SK-N-SH treated with all-trans-retinoic acid at 6 μM for 48 hours (cell line): ENCODE data around the gene PYCR2.

Source experiments
- ATAC-seq: fragments of 200-7000 bp; cut with Tn5 transposase; 3 replicates; pipeline ENCODE4 v1.9.1; 2020; ENCODE audit warnings: mild to moderate bottlenecking, moderate library complexity
- ARNTL ChIP-seq: fragments of 450-650 bp; formaldehyde crosslinking; IDR thresholded peaks from 2 replicates; pipeline ENCODE4 v1.5.0; 2020; ENCODE audit warnings: low read depth, mild to moderate bottlenecking, moderate library complexity, borderline replicate concordance
- BACH2 ChIP-seq: fragments of 250-450 bp; sonication (Bioruptor Pico); IDR thresholded peaks from 2 replicates; pipeline ENCODE4 v1.9.0; 2021; ENCODE audit warnings: mild to moderate bottlenecking, borderline replicate concordance
- CSDC2 ChIP-seq: fragments of 250-450 bp; sonication (Bioruptor Pico); IDR thresholded peaks from 2 replicates; pipeline ENCODE4 v1.5.0; 2020; ENCODE audit warnings: mild to moderate bottlenecking, moderate library complexity
- ESRRG ChIP-seq: fragments of 250-450 bp; sonication (Bioruptor Pico); IDR thresholded peaks from 2 replicates; pipeline ENCODE4 v1.6.1; 2021; ENCODE audit warnings: mild to moderate bottlenecking
- GLIS3 ChIP-seq: fragments of 250-450 bp; sonication (Bioruptor Pico); IDR thresholded peaks from 2 replicates; pipeline ENCODE4 v1.5.0; 2020; ENCODE audit warnings: mild to moderate bottlenecking, moderate library complexity
- ISL1 ChIP-seq: fragments of 250-450 bp; sonication (Bioruptor Pico); IDR thresholded peaks from 2 replicates; pipeline ENCODE4 v2.1.2; 2022; ENCODE audit warnings: mild to moderate bottlenecking, moderate library complexity
- OSR1 ChIP-seq: fragments of 250-450 bp; sonication (Bioruptor Pico); IDR thresholded peaks from 2 replicates; pipeline ENCODE4 v1.8.0; 2022; ENCODE audit warnings: moderate library complexity, mild to moderate bottlenecking, inconsistent platforms
- PPARA ChIP-seq: fragments of 250-450 bp; sonication (Bioruptor Pico); IDR thresholded peaks from 2 replicates; pipeline ENCODE4 v1.5.0; 2020; ENCODE audit warnings: mild to moderate bottlenecking, borderline replicate concordance
- RARB ChIP-seq: fragments of 250-450 bp; sonication (Bioruptor Pico); IDR thresholded peaks from 2 replicates; pipeline ENCODE4 v1.8.0; 2021; ENCODE audit warnings: mild to moderate bottlenecking, moderate library complexity
- SNAI2 ChIP-seq: fragments of 250-450 bp; sonication (Bioruptor Pico); IDR thresholded peaks from 2 replicates; pipeline ENCODE4 v1.5.0; 2020; ENCODE audit warnings: mild to moderate bottlenecking, moderate library complexity
- TCF4 ChIP-seq: fragments of 250-450 bp; sonication (Bioruptor Pico); IDR thresholded peaks from 2 replicates; pipeline ENCODE4 v1.8.0; 2021; ENCODE audit warnings: mild to moderate bottlenecking, moderate library complexity, borderline replicate concordance
- TOX ChIP-seq: fragments of 250-450 bp; sonication (Bioruptor Pico); IDR thresholded peaks from 2 replicates; pipeline ENCODE4 v1.8.0; 2021; ENCODE audit warnings: mild to moderate bottlenecking, moderate library complexity, borderline replicate concordance
- ZC3H10 ChIP-seq: fragments of 250-450 bp; sonication (Bioruptor Pico); IDR thresholded peaks from 2 replicates; pipeline ENCODE4 v1.5.1; 2021; ENCODE audit warnings: mild to moderate bottlenecking, moderate library complexity
- ZFP30 ChIP-seq: fragments of 450-650 bp; formaldehyde crosslinking; IDR thresholded peaks from 2 replicates; pipeline ENCODE4 v1.5.0; 2022; ENCODE audit warnings: mild to moderate bottlenecking, moderate library complexity
- ZNF565 ChIP-seq: fragments of 450-650 bp; formaldehyde crosslinking; conservative IDR thresholded peaks from 2 replicates; pipeline ENCODE4 v1.5.0; 2020; ENCODE audit warnings: low read depth, mild to moderate bottlenecking, moderate library complexity
- ZNF70 ChIP-seq: fragments of 450-650 bp; formaldehyde crosslinking; IDR thresholded peaks from 2 replicates; pipeline ENCODE4 v1.5.0; 2020; ENCODE audit warnings: mild to moderate bottlenecking, moderate library complexity
- ZNF8 ChIP-seq: fragments of 450-650 bp; formaldehyde crosslinking; IDR thresholded peaks from 2 replicates; pipeline ENCODE4 v1.5.0; 2020; ENCODE audit warnings: mild to moderate bottlenecking, moderate library complexity
- TF ChIP-seq, protein P1 (sequence below): fragments of 250-450 bp; sonication (Bioruptor Pico); IDR thresholded peaks from 2 replicates; pipeline ENCODE4 v1.8.0; 2020; ENCODE audit warnings: mild to moderate bottlenecking, moderate library complexity, borderline replicate concordance
- TF ChIP-seq, protein P2 (sequence below): fragments of 250-450 bp; sonication (Bioruptor Pico); IDR thresholded peaks from 2 replicates; pipeline ENCODE4 v1.5.0; 2020; ENCODE audit warnings: mild to moderate bottlenecking, moderate library complexity
- TF ChIP-seq, protein P3 (sequence below): fragments of 250-450 bp; sonication (Bioruptor Pico); IDR thresholded peaks from 2 replicates; pipeline ENCODE4 v1.5.1; 2021; ENCODE audit warnings: mild to moderate bottlenecking, moderate library complexity
- TF ChIP-seq, protein P4 (sequence below): fragments of 250-450 bp; sonication (Bioruptor Pico); IDR thresholded peaks from 2 replicates; pipeline ENCODE4 v1.8.0; 2021; ENCODE audit warnings: low read depth, mild to moderate bottlenecking, moderate library complexity, borderline replicate concordance
- TF ChIP-seq, protein P5 (sequence below): fragments of 250-450 bp; sonication (Bioruptor Pico); IDR thresholded peaks from 2 replicates; pipeline ENCODE4 v1.5.1; 2020; ENCODE audit warnings: low read depth, mild to moderate bottlenecking, moderate library complexity

The PYCR2 gene

DNA sequence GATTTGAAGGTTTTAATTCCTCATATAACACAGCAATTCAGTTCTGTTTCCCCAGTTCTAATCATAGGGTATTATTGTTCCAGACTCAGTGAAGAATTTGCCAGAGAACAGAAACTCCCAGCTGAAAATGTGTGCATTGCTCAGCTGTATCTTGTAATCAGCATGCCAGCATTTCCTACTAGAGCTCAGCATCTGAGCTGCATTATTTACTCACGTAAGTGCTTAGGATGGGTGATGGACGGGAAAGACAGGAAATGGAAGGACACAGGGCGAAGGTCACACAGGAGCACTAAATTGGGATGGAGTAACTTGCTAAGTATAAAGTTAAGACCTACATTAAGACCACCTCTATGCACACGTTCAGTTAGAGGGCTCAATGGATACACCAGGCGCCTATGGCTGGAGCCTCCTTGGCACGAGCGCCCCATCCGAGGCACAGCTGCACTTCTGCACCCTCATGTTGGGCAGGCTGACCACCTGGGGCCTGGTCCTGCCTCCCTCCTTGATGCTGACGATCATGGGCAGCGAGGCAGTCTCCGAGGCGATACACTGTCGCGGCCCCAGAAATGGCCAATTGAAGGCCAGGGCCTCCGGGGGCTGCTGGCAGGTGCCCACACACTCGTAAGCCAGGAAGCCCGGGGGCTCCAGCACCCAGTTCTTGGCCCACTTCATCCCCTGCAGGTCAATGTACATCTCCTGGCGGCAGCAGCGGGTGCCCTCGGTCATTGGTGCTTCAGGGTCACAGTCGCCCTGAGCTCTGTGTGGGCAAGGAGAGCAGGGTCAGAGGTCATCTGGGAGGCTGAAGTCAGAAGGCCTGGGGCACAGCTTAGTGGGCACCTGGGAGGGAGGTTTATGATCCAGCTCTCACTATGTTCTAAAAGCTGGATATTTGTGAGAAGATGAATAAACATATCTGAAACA is 13.3 kb upstream of the PYCR2 start:
- no peak for ATAC-seq
- TF ChIP-seq, protein P1, sequence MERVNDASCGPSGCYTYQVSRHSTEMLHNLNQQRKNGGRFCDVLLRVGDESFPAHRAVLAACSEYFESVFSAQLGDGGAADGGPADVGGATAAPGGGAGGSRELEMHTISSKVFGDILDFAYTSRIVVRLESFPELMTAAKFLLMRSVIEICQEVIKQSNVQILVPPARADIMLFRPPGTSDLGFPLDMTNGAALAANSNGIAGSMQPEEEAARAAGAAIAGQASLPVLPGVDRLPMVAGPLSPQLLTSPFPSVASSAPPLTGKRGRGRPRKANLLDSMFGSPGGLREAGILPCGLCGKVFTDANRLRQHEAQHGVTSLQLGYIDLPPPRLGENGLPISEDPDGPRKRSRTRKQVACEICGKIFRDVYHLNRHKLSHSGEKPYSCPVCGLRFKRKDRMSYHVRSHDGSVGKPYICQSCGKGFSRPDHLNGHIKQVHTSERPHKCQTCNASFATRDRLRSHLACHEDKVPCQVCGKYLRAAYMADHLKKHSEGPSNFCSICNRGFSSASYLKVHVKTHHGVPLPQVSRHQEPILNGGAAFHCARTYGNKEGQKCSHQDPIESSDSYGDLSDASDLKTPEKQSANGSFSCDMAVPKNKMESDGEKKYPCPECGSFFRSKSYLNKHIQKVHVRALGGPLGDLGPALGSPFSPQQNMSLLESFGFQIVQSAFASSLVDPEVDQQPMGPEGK (CRISPR knock-in tag) = no peak
- TF ChIP-seq OSR1 (CRISPR knock-in tag) (no peak), TCF4 (CRISPR knock-in tag) (no peak), ZNF8 (CRISPR knock-in tag) (no peak), ZFP30 (CRISPR knock-in tag) (no peak), ESRRG (CRISPR knock-in tag) (no peak), ZNF565 (CRISPR knock-in tag) (no peak), RARB (CRISPR knock-in tag) (no peak), CSDC2 (no peak), ISL1 (CRISPR knock-in tag) (no peak), PPARA (CRISPR knock-in tag) (no peak), ARNTL (CRISPR knock-in tag) (no peak), GLIS3 (CRISPR knock-in tag) (no peak), ZC3H10 (CRISPR knock-in tag) (no peak), ZNF70 (CRISPR knock-in tag) (no peak), BACH2 (CRISPR knock-in tag) (no peak)
- TF ChIP-seq, protein P2, sequence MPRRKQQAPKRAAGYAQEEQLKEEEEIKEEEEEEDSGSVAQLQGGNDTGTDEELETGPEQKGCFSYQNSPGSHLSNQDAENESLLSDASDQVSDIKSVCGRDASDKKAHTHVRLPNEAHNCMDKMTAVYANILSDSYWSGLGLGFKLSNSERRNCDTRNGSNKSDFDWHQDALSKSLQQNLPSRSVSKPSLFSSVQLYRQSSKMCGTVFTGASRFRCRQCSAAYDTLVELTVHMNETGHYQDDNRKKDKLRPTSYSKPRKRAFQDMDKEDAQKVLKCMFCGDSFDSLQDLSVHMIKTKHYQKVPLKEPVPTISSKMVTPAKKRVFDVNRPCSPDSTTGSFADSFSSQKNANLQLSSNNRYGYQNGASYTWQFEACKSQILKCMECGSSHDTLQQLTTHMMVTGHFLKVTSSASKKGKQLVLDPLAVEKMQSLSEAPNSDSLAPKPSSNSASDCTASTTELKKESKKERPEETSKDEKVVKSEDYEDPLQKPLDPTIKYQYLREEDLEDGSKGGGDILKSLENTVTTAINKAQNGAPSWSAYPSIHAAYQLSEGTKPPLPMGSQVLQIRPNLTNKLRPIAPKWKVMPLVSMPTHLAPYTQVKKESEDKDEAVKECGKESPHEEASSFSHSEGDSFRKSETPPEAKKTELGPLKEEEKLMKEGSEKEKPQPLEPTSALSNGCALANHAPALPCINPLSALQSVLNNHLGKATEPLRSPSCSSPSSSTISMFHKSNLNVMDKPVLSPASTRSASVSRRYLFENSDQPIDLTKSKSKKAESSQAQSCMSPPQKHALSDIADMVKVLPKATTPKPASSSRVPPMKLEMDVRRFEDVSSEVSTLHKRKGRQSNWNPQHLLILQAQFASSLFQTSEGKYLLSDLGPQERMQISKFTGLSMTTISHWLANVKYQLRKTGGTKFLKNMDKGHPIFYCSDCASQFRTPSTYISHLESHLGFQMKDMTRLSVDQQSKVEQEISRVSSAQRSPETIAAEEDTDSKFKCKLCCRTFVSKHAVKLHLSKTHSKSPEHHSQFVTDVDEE = no peak
- TF ChIP-seq, protein P3, sequence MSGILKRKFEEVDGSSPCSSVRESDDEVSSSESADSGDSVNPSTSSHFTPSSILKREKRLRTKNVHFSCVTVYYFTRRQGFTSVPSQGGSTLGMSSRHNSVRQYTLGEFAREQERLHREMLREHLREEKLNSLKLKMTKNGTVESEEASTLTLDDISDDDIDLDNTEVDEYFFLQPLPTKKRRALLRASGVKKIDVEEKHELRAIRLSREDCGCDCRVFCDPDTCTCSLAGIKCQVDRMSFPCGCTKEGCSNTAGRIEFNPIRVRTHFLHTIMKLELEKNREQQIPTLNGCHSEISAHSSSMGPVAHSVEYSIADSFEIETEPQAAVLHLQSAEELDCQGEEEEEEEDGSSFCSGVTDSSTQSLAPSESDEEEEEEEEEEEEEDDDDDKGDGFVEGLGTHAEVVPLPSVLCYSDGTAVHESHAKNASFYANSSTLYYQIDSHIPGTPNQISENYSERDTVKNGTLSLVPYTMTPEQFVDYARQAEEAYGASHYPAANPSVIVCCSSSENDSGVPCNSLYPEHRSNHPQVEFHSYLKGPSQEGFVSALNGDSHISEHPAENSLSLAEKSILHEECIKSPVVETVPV (CRISPR knock-in tag) = no peak
- TF ChIP-seq, protein P4, sequence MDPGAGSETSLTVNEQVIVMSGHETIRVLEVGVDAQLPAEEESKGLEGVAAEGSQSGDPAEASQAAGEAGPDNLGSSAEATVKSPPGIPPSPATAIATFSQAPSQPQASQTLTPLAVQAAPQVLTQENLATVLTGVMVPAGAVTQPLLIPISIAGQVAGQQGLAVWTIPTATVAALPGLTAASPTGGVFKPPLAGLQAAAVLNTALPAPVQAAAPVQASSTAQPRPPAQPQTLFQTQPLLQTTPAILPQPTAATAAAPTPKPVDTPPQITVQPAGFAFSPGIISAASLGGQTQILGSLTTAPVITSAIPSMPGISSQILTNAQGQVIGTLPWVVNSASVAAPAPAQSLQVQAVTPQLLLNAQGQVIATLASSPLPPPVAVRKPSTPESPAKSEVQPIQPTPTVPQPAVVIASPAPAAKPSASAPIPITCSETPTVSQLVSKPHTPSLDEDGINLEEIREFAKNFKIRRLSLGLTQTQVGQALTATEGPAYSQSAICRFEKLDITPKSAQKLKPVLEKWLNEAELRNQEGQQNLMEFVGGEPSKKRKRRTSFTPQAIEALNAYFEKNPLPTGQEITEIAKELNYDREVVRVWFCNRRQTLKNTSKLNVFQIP (CRISPR knock-in tag) = no peak

DNA sequence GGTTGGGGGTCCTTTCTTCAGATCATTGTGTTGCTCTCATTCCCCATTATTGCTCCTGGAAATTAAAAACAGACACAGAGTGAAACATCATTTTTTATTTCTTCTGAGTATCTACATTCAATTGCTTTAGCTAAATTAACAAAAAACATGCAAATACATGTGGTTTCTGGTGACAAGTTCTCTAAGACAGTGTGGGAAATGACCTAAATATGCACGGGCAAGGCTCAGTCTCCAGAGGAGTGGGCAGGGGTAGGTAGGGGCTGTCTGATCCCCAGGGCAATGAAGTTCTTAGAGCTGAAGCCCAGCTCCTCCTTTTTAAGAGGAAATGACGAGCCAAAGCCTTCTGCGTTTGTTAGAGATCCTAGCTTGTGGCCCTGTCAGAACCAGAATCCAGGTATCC is 12.5 kb upstream of the PYCR2 start:
- ATAC-seq = no peak
- no peak for TF ChIP-seq GLIS3 (CRISPR knock-in tag)
- TF ChIP-seq ZC3H10 (CRISPR knock-in tag) = no peak
- TF ChIP-seq, protein P1 (CRISPR knock-in tag) = no peak
- TF ChIP-seq ZFP30 (CRISPR knock-in tag) = no peak
- TF ChIP-seq ZNF70 (CRISPR knock-in tag) = no peak
- TF ChIP-seq RARB (CRISPR knock-in tag) = no peak
- TF ChIP-seq SNAI2 (CRISPR knock-in tag) = no peak
- TF ChIP-seq TCF4 (CRISPR knock-in tag) = no peak
- TF ChIP-seq, protein P3 (CRISPR knock-in tag) = no peak
- no peak for TF ChIP-seq ISL1 (CRISPR knock-in tag)
- TF ChIP-seq CSDC2 = no peak
- TF ChIP-seq, protein P5, sequence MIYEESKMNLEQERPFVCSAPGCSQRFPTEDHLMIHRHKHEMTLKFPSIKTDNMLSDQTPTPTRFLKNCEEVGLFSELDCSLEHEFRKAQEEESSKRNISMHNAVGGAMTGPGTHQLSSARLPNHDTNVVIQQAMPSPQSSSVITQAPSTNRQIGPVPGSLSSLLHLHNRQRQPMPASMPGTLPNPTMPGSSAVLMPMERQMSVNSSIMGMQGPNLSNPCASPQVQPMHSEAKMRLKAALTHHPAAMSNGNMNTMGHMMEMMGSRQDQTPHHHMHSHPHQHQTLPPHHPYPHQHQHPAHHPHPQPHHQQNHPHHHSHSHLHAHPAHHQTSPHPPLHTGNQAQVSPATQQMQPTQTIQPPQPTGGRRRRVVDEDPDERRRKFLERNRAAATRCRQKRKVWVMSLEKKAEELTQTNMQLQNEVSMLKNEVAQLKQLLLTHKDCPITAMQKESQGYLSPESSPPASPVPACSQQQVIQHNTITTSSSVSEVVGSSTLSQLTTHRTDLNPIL (CRISPR knock-in tag) = no peak
- TF ChIP-seq, protein P2 = no peak
- no peak for TF ChIP-seq TOX (CRISPR knock-in tag)
- TF ChIP-seq PPARA (CRISPR knock-in tag) = no peak
